Hair follicle dermal papilla cell (primary cell): ENCODE results near the gene RAP2C. TPM values are rescaled to one million over a fixed set of nuclear protein-coding genes. Genes with fewer than 3 reads are reported as not detected.

ENCODE experiments used
- total RNA-seq: library from RNA; depleted of rRNA; stranded (reverse); fragments of >200 nt; gene quantifications from 2 replicates; pipeline ENCODE4 v1.2.3, GENCODE V29; 2012

The RAP2C gene
- total RNA-seq: 26.1 and 26.2 TPM in 2 replicates

GRCh38 chrX:132219343-132219768 is at the start of gene RAP2C:
Gene RAP2C, minus strand, starts transcription at chrX:132219447. Its CDS starts 2,179 bp downstream, at chrX:132217268.

Other genes with a start within 250 kb of the RAP2C start
- gene STK26, start 196.1 kb downstream of the RAP2C start, total RNA-seq: 6.8 and 7.0 TPM in 2 replicates
- 0.12 and 0.65 TPM in 2 replicates for gene FRMD7, start 91.4 kb downstream of the RAP2C start, total RNA-seq